HCT116 (cell line): ENCODE data around the gene UFL1. TPM values are rescaled to one million over a fixed set of nuclear protein-coding genes. Genes with fewer than 3 reads are reported as not detected.
A peak's percentile ranks its signal among the peaks of the same experiment; 100 is the strongest.

Experiments
- ATAC-seq: fragments of 200-7000 bp; cut with Tn5 transposase; 2 replicates; pipeline ENCODE4 v1.9.1; 2020; ENCODE audit warnings: mild to moderate bottlenecking, moderate library complexity
- BruUV-seq: library from RNA; stranded (reverse); fragments of 400-500 nt; replicated peaks from 2 replicates; lab custom pipeline; 2021; lab: Mats Ljungman, UMichigan
- CTCF ChIA-PET: fragments of 300-600 bp; sonication (Branson Sonifier 250); formaldehyde crosslinking; loops from one replicate; lab custom pipeline; 2021; ENCODE audit warnings: antibody characterized with exemption; lab: Charles Lee
- POLR2A ChIA-PET: fragments of 300-600, 350-600 bp; sonication (Branson Sonifier 250); formaldehyde crosslinking; loops from one replicate; lab custom pipeline; 2021; ENCODE audit warnings: antibody characterized with exemption; lab: Charles Lee
- RAD21 ChIA-PET, 2 experiments: fragments of 300-600 bp; sonication (Branson Sonifier 250); formaldehyde crosslinking; loops; one replicate each; lab custom pipeline; 2023; ENCODE audit warnings: low total read pairs in 2 of 2; ENCODE audit not compliant: uncharacterized antibody in 2 of 2, unreplicated experiment in 2 of 2, low non-redundant PET in 1 of 2; lab: Charles Lee
- DNase-seq: peaks from one replicate; pipeline ENCODE4 v3.0.0-alpha.2; 2010; ENCODE audit warnings: low read depth, low spot score
- H2AFZ ChIP-seq: fragments of 200-600 bp; shearing (Covaris generic), sonication (generic); 2 replicates; pipeline ENCODE4 v1.6.1; 2017; ENCODE audit warnings: low read depth, mixed run types, mixed read lengths, antibody characterized with exemption, low read length; ENCODE audit not compliant: poor library complexity, severe bottlenecking
- H3K27ac ChIP-seq: 2 replicates; pipeline ENCODE4 v1.5.1; 2012; ENCODE audit warnings: low read depth, low read length
- H3K27me3 ChIP-seq: fragments of 200-600 bp; sonication (generic); 2 replicates; pipeline ENCODE4 v1.6.1; 2016; ENCODE audit warnings: mixed run types, low read length, mixed read lengths; ENCODE audit not compliant: insufficient read depth
- H3K36me3 ChIP-seq, 2 experiments: fragments of 200-500 bp in 1 of 2; fragments of 200-600 bp in 1 of 2; sonication (Bioruptor generic) in 1 of 2; sonication (generic) in 1 of 2; 2 replicates each; pipeline versions ENCODE4 v1.5.1 to v1.6.1; 2014 to 2016; ENCODE audit warnings: low read length in 2 of 2, inconsistent platforms in 1 of 2, mixed read lengths in 1 of 2, mixed run types in 1 of 2; ENCODE audit not compliant: insufficient read depth in 2 of 2, control insufficient read depth in 1 of 2
- H3K4me1 ChIP-seq, 2 experiments: fragments of 200-600 bp in 1 of 2; sonication (generic) in 1 of 2; 2 replicates each; pipeline versions ENCODE4 v1.5.1 to v1.6.1; 2012 to 2017; ENCODE audit warnings: low read length in 2 of 2, inconsistent platforms in 1 of 2, mild to moderate bottlenecking in 1 of 2, mixed read lengths in 1 of 2, mixed run types in 1 of 2, moderate library complexity in 1 of 2; ENCODE audit not compliant: insufficient read depth in 2 of 2, control insufficient read depth in 1 of 2
- H3K4me2 ChIP-seq: fragments of 200-600 bp; sonication (generic); 2 replicates; pipeline ENCODE4 v1.6.1; 2017; ENCODE audit warnings: mixed run types, low read length, mixed read lengths
- H3K4me3 ChIP-seq, 2 experiments: fragments of 200-600 bp in 1 of 2; sonication (generic) in 1 of 2; replicated peaks in 1 of 2; 2 replicates each; pipeline ENCODE4 v1.5.1; 2011 to 2016; ENCODE audit warnings: low read length in 2 of 2, control low read depth in 1 of 2, low read depth in 1 of 2, mild to moderate bottlenecking in 1 of 2, mixed read lengths in 1 of 2, mixed run types in 1 of 2
- H3K79me2 ChIP-seq: fragments of 200-600 bp; sonication (generic); 2 replicates; pipeline ENCODE4 v1.6.1; 2017; ENCODE audit warnings: mild to moderate bottlenecking, mixed run types, low read length, moderate library complexity, mixed read lengths; ENCODE audit not compliant: insufficient read depth
- H3K9ac ChIP-seq: fragments of 200-600 bp; sonication (generic); 2 replicates; pipeline ENCODE4 v1.6.1; 2016; ENCODE audit warnings: low read length, mixed read lengths
- H3K9me2 ChIP-seq: fragments of 200-600 bp; sonication (generic), shearing (Covaris generic); 2 replicates; pipeline ENCODE4 v1.6.1; 2017; ENCODE audit warnings: mixed run types, mild to moderate bottlenecking, moderate library complexity; ENCODE audit not compliant: insufficient read depth
- H3K9me3 ChIP-seq, 2 experiments: fragments of 200-500 bp in 1 of 2; fragments of 200-600 bp in 1 of 2; sonication (Bioruptor generic) in 1 of 2; sonication (generic) in 1 of 2; 2 replicates each; pipeline ENCODE4 v1.6.1; 2014 to 2017; ENCODE audit warnings: low read length in 2 of 2, mixed read lengths in 2 of 2, inconsistent platforms in 1 of 2, low read depth in 1 of 2, mild to moderate bottlenecking in 1 of 2, mixed run types in 1 of 2, moderate library complexity in 1 of 2; ENCODE audit not compliant: control insufficient read depth in 1 of 2, insufficient read depth in 1 of 2
- H4K20me1 ChIP-seq: fragments of 200-600 bp; sonication (generic), shearing (Covaris generic); 2 replicates; pipeline ENCODE4 v1.6.1; 2017; ENCODE audit warnings: mixed run types, mild to moderate bottlenecking, moderate library complexity; ENCODE audit not compliant: insufficient read depth
- CTCF ChIP-seq, 3 experiments: fragments of 200-600 bp in 1 of 3; sonication (generic) in 1 of 3; IDR thresholded peaks in 2 of 3; conservative IDR thresholded peaks in 1 of 3; 2 replicates each; pipeline ENCODE4 v1.5.1; 2012 to 2017; ENCODE audit warnings: low read depth in 2 of 3, low read length in 2 of 3, antibody characterized with exemption in 1 of 3, borderline replicate concordance in 1 of 3, control low read depth in 1 of 3, mild to moderate bottlenecking in 1 of 3, mixed read lengths in 1 of 3, mixed run types in 1 of 3, moderate library complexity in 1 of 3; ENCODE audit not compliant: insufficient read depth in 1 of 3
- EZH2phosphoT487 ChIP-seq: fragments of 200-600 bp; IDR thresholded peaks from 2 replicates; pipeline ENCODE4 v1.6.1; 2018; ENCODE audit warnings: antibody characterized with exemption, borderline replicate concordance
- POLR2A ChIP-seq: IDR thresholded peaks from 2 replicates; pipeline ENCODE4 v1.7.0; 2011; ENCODE audit warnings: borderline replicate concordance; ENCODE audit not compliant: insufficient read depth, insufficient read length; ENCODE audit errors: extremely low read depth
- RAD21 ChIP-seq: IDR thresholded peaks from 2 replicates; pipeline ENCODE4 v1.6.1; 2012; ENCODE audit warnings: low read depth, mild to moderate bottlenecking
- REST ChIP-seq: IDR thresholded peaks from 2 replicates; pipeline ENCODE4 v1.6.1; 2012; ENCODE audit warnings: low read depth
- SIN3A ChIP-seq: IDR thresholded peaks from 2 replicates; pipeline ENCODE4 v1.6.1; 2012; ENCODE audit warnings: low read depth
- YY1 ChIP-seq: IDR thresholded peaks from 2 replicates; pipeline ENCODE4 v1.6.1; 2011; ENCODE audit warnings: low read length, low read depth, moderate library complexity, mild to moderate bottlenecking; ENCODE audit not compliant: insufficient replicate concordance; ENCODE audit errors: extremely low read depth
- ZFX ChIP-seq: fragments of 450-650 bp; IDR thresholded peaks from 2 replicates; pipeline ENCODE4 v1.6.1; 2017
- ZNF274 ChIP-seq: fragments of 200-500 bp; sonication (Bioruptor generic); IDR thresholded peaks from 2 replicates; pipeline ENCODE4 v1.6.1; 2014; ENCODE audit warnings: mild to moderate bottlenecking, low read depth, low read length, inconsistent platforms
- intact Hi-C: fragments of 100-400 bp; cut with micrococcal nuclease; formaldehyde crosslinking; loops from 2 replicates; pipeline ENCODE4 v1.10.0; 2022
- total RNA-seq: library from RNA; stranded (reverse); gene quantifications from one replicate; pipeline ENCODE4 v1.2.1, GENCODE V29; 2021; ENCODE audit not compliant: unreplicated experiment

Gene UFL1
- total RNA-seq, 1 experiment from 2014 or later: 19.6 TPM

- TF ChIP-seq YY1 (no peak), RAD21 (no peak), EZH2phosphoT487 (no peak), POLR2A (no peak)
Observed at GRCh38 chr6:96537726-96538125, 16.1 kb downstream of the UFL1 start (continued).

GRCh38 chr6:96542702-96543101, 21.1 kb downstream of the UFL1 start:
- Histone ChIP-seq H3K9me3 (no peaks in the 10 kb centered on the region), H3K79me2 (no peaks in the 10 kb centered on the region), H3K27me3 (no peaks in the 10 kb centered on the region), H3K9me2 (no peaks in the 10 kb centered on the region), H3K9ac (no peak overlapping the region), H2AFZ (no peak overlapping the region), H3K36me3 (peaks cover under 1 to 11% of the 10 kb centered on the region in 2 experiments), H4K20me1 (no peaks in the 10 kb centered on the region), H3K4me1 (no peaks in the 10 kb centered on the region), H3K27ac (no peak overlapping the region), H3K4me3 (no peak overlapping the region), H3K4me2 (no peak overlapping the region)
- intact Hi-C loops: loop anchor here (1.0 to 5.0 kb wide), 2 partner anchors 355 to 515 kb away; partner anchors contain the start of gene NDUFAF4
- peak; percentile 58 for ATAC-seq
- no peak for DNase-seq
- ChIA-PET RAD21 (no interaction called here), CTCF (no interaction called here), POLR2A (no interaction called here)
- TF ChIP-seq CTCF (IDR thresholded peaks at IDR 0.05 in 2 of 3, conservative IDR thresholded peaks at IDR 0.05 in 1 of 3; ENCODE audit: borderline replicate concordance in 1 of 3, insufficient read depth in 1 of 3, low read depth in 2 of 3, low read length in 2 of 3) (peak; percentile 26 to 60 (median 46); a peak in 4 of 6 replicates), ZNF274 (no peak), SIN3A (no peak), RAD21 (peak; percentile 49; the same call in 1 of the 2 replicates), REST (no peak), ZFX (no peak)
- BruUV-seq: no TSS peak
